GM21381 (cell line): ENCODE measurements around the gene GPR32.
"Not testable (repeated sequence)": the region's sequence is repeated elsewhere in the genome, so short reads cannot be mapped to it uniquely, and the experiment has no call there.

Experiments
- ATAC-seq: cut with Tn5 transposase; IDR thresholded peaks from one replicate; pipeline ENCODE4 v1.9.1; 2021; ENCODE audit warnings: mild to moderate bottlenecking, moderate library complexity; ENCODE audit not compliant: unreplicated experiment

The GPR32 gene

GRCh38 chr19:50770164-50770563, at the start of gene GPR32:
TSS of gene GPR32 (plus strand) at chr19:50770464. CDS start at chr19:50770601, 137 bp downstream.
- ATAC-seq = not testable (repeated sequence)

GRCh38 chr19:50720921-50721381, 49.3 kb upstream of the GPR32 start:
- ATAC-seq = no peak

GRCh38 chr19:50721441-50722137, 48.7 kb upstream of the GPR32 start:
- ATAC-seq = no peak

DNA sequence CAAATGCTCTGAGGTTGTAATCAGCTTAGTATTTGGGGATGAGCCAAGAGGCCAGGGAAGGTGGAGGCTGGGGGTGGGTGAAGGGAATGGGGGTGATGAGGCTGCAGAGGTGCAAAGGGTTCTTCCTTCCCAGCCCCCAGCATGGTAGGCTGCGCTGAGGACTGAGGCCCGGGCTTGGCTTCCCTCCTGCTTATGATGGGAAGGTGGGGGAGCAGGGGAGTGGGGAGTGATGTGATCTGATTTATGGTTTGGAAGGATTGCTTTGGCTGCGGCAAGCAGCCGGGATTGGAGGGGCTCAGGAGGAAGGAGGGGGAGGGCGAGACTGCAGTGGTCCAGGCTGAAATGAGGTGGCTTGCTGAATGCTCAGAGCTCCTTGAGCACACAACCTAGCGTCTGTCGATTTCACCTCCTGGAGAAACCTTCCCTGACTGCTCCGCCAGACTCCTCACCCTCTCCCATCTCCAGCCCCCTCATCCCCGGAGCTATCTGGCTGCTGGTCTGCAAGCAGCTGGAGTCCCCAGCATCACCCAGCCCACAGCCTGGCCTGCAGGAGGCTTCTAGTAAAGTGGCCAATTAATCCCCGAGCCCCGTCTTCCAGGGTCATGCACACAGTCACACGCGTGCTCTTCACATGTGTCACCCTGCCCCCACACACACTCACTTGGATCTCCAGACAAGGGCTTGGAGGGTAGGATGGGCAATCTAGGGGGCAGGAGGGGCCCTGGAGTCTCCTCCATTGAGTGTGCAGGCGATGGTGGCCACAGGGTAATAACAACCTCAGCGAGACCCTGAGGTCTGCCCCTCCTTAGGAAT, 47.9 kb upstream of the GPR32 start:
- ATAC-seq = no peak

- ATAC-seq = no peak
Measured at GRCh38 chr19:50723069-50723468, 47.2 kb upstream of the GPR32 start, which contains the start of gene CLEC11A. TSS of gene CLEC11A (plus strand) at chr19:50723364. CDS start at chr19:50723526, 162 bp downstream.

- ATAC-seq = no peak
Measured at GRCh38 chr19:50723735-50724521, 46.3 kb upstream of the GPR32 start.

DNA sequence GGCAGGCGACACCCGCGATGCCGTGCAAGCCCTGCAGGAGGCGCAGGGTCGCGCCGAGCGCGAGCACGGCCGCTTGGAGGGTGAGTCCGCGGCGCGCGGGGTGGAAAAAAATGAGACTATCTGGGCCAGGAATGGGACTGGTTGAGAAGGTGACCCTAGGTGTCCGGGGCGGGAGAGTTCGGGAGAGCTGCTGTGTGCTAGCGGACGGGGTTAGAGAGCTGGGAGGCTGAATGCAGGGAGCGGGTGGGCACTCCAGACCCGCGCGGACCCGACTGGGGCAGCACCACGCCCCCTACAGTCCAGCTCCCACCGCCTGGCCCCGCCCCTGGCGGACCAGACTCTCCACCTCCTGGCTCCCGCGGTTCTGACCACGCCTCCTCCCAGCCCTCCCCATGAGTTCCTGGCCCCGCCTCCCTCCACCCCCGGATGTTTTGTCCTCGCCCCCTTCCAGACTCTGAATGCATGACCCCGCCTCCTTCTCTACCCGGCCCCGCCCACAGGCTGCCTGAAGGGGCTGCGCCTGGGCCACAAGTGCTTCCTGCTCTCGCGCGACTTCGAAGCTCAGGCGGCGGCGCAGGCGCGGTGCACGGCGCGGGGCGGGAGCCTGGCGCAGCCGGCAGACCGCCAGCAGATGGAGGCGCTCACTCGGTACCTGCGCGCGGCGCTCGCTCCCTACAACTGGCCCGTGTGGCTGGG, 45.6 kb upstream of the GPR32 start:
- peak; percentile 71 for ATAC-seq

DNA sequence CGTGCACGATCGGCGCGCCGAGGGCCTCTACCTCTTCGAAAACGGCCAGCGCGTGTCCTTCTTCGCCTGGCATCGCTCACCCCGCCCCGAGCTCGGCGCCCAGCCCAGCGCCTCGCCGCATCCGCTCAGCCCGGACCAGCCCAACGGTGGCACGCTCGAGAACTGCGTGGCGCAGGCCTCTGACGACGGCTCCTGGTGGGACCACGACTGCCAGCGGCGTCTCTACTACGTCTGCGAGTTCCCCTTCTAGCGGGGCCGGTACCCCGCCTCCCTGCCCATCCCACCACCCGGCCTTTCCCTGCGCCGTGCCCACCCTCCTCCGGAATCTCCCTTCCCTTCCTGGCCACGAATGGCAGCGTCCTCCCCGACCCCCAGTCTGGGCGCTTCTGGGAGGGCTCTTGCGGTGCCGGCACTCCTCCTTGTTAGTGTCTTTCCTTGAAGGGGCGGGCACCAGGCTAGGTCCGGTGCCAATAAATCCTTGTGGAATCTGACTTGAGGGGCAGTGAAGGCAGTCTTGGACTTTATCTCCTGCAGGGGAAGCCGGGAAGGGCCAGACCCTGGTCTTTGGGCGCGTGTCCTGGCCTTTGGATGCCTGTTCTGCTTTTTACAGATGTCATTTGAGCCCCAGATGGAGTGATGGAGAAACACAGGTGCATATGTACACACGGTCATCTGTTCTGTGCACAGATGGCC, 44.9 kb upstream of the GPR32 start:
- ATAC-seq = peak; percentile 20

GRCh38 chr19:50725911-50726230, 44.4 kb upstream of the GPR32 start:
- no peak for ATAC-seq

DNA sequence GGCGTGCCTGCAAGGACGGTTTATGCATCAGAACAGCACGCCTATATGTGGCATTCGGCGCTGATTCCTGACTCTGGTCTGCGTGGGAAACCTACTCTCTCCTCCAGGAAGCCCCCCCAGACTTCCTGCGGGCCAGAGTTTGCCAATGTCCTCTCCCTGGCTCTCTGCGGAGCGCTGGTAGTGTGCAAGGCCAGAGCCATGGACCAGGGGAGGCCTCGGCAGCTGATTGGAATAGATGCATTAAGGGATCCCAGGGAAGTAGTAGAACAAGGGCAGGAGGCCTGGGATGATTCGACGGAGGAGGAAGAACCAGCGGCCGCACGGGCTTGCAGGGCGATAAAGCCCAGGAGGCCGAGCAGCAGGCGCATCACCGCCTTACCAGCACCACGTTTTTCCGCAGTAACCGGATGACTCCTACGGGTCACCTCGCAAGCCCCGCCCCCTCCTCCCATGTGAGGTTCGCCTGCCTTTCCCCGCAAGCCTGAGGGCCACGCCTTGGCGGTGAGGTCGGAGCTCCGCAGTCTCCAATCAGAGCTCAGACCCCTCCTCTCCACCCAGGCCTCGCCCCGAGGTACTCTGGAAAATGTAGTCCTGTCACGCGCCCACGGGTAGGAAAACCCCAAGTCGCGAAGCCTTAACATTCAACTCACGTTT, 42.1 kb upstream of the GPR32 start:
- ATAC-seq = no peak

- ATAC-seq = no peak
Measured at GRCh38 chr19:50729894-50730293, 40.4 kb upstream of the GPR32 start.

DNA sequence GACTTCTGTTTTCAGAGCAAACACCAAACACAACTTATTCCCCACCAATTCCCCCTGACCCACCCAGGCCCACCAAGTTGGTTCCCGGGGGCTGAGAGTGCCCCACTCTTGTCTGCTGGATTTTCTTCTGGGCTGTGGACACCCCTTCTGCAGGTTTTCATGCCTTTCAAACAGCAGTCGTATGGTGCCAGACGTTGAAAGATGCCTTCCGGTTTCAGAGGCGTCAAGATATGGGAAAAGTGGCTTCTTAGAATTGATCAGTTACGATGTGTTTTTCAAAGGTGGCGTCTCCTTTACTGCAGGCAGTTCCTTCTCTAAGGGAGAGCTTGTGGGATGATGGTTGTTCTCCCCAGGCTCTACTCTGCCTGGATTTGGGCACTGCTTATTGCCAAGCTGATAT, 34.4 kb upstream of the GPR32 start:
- ATAC-seq = no peak

- no peak for ATAC-seq
Measured at GRCh38 chr19:50736338-50736737, 33.9 kb upstream of the GPR32 start.

DNA sequence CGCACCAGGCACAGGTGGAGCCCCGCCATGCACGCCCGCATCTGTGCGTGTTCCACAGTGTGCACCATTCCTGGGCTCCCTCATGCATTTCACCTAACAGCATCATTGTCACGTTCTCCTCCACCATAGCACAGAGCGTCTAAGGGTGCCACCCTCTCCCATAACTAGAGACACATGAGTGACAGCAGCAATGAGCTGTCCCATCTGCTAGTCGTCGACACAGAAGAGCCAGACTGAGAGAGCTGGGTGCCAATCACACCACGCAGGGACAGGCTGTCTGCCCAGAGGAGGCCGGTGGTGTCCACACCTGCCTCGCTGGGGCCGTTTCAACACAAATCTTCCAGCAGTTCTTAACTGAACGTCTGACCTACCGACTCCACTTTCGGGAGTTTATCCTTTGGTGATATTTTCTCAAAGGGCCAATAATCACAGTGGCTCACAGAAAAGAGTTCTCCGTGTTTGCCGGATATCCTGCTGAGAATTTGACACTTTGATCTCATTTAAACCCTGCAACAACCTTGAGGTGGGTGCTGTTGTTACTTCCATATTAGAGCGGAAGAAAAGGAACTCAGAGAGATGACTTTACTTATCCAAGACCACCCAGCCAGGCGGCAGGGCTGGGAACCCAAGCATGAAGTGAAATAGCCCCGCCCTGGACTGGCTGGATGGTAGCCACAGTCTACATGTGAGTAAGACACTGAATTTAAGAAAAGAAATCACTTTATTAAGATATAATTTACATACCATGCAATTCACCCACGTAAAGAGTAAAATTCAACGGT, 30.9 kb upstream of the GPR32 start:
- ATAC-seq = no peak

DNA sequence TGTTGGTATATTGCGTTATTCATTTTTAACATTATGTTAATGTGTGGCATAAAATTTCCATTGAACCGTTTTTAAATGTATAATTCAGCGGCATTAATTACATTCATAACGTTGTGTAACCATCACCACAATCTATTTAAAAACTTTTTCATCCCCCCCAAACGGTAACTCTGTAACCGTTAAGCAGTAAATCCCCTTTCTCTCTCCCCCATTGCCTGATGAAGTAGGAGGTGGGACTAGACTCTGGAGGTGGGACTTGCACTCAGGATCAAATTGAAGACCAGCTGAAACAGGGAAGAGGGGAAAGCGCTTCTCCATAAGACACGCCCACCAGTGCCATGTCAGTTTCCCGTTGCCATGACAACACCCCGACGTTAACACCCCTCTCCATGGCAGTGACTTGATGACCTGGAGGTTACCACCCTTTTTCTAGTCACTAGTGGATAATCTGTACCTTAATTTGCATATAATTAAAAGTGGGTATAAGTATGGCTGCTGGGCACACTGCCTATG, 30.3 kb upstream of the GPR32 start:
- ATAC-seq = no peak

GRCh38 chr19:50741179-50741933, 28.9 kb upstream of the GPR32 start:
- ATAC-seq = no peak

DNA sequence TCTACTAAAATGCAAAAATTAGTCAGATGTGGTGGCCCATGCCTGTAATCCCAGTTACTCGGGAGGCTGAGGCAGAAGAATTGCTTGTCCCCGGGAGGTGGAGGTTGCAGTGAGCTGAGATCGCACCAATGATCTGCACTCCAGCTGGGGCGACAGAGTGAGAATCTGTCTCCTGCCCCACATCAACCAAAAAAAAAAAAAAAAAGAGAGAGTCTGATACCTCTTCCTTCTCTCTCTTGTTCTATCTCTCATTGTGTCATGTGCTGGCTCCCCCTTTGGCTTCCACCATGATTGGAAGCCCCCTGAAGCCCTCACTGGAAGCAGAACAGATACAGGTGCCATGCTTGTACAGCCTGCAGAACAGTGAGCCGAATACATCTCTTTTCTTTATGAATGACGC, 26.7 kb upstream of the GPR32 start:
- no peak for ATAC-seq

DNA sequence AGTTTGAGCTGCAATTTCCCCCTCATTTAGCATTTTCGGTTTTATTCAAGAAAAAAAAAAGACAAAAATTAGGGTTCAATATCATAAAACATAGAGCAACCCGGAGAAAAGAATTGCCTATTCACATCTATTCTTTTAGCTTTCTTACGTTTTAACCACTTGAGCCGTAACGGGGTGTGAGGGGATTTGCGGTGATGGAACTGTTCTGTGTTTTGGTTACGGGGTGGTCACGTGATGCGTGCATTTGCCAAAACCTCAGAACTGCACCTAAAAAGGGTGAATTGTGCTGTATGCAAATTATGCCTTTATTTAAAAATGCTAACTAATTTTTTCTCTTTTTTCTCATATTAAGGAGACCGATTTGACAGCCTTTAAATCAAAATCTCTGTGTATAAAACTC, 25.0 kb upstream of the GPR32 start:
- no peak for ATAC-seq
